Endodermal cell (in vitro differentiated cells): ENCODE data around the gene EFNA5. TPM values are rescaled to one million over a fixed set of nuclear protein-coding genes. Genes with fewer than 3 reads are reported as not detected.
A peak's percentile ranks its signal among the peaks of the same experiment; 100 is the strongest.

Experiments used
- DNase-seq: peaks from one replicate; pipeline ENCODE4 v3.0.0-alpha.2; 2017
- H3K27ac ChIP-seq: 2 replicates; pipeline ENCODE4 v1.5.1; 2013; ENCODE audit warnings: mild to moderate bottlenecking, low read depth, low read length, moderate library complexity
- H3K27me3 ChIP-seq: 2 replicates; pipeline ENCODE4 v1.6.1; 2013; ENCODE audit warnings: mild to moderate bottlenecking, low read length, moderate library complexity; ENCODE audit not compliant: insufficient read depth, control insufficient read depth, poor library complexity, severe bottlenecking
- H3K36me3 ChIP-seq: 2 replicates; pipeline ENCODE4 v1.7.0; 2013; ENCODE audit warnings: mild to moderate bottlenecking, low read length, moderate library complexity; ENCODE audit not compliant: control insufficient read depth, insufficient read depth
- H3K4me1 ChIP-seq: one replicate; pipeline ENCODE4 v1.7.0; 2013; ENCODE audit warnings: low read length; ENCODE audit not compliant: control insufficient read depth, insufficient read depth
- H3K4me3 ChIP-seq: 2 replicates; pipeline ENCODE4 v1.5.1; 2013; ENCODE audit warnings: mild to moderate bottlenecking, low read length, moderate library complexity
- H3K9ac ChIP-seq: 2 replicates; pipeline ENCODE4 v1.6.1; 2013; ENCODE audit warnings: mild to moderate bottlenecking, low read length, moderate library complexity; ENCODE audit not compliant: poor library complexity, severe bottlenecking; ENCODE audit errors: extremely low read depth
- H3K9me3 ChIP-seq: 2 replicates; pipeline ENCODE4 v1.6.1; 2013; ENCODE audit warnings: mild to moderate bottlenecking, low read length, moderate library complexity; ENCODE audit not compliant: control insufficient read depth
- H3K27ac Mint-ChIP-seq: 2 replicates; pipeline ENCODE4 v1.8.0; 2020; ENCODE audit warnings: mixed read lengths
- H3K27me3 Mint-ChIP-seq: 2 replicates; pipeline ENCODE4 v1.8.0; 2021; ENCODE audit warnings: mild to moderate bottlenecking, mixed read lengths; ENCODE audit not compliant: insufficient read depth
- H3K36me3 Mint-ChIP-seq: 2 replicates; pipeline ENCODE4 v1.8.0; 2020; ENCODE audit warnings: low read depth, mixed read lengths
- H3K4me1 Mint-ChIP-seq: 2 replicates; pipeline ENCODE4 v1.8.0; 2020; ENCODE audit warnings: mixed read lengths
- H3K4me3 Mint-ChIP-seq: 2 replicates; pipeline ENCODE4 v1.8.0; 2020; ENCODE audit warnings: mild to moderate bottlenecking, moderate library complexity, mixed read lengths
- H3K9me3 Mint-ChIP-seq: 2 replicates; pipeline ENCODE4 v1.8.0; 2020; ENCODE audit warnings: mild to moderate bottlenecking, mixed read lengths
- WGBS, 2 experiments: methylation state at CpG; one replicate each; pipeline versions ENCODE4 v1.1.5 to v1.1.7; 2013; ENCODE audit warnings: missing lambda C conversion rate in 2 of 2, mixed read lengths in 1 of 2; ENCODE audit not compliant: insufficient coverage in 1 of 2, insufficient read length in 1 of 2; 5-methylcytosine and 5-hydroxymethylcytosine counted together
- total RNA-seq, 2 donors: library from RNA; stranded (reverse); fragmentation: NEBNext Ultra II Directional in 1 of 2; extraction: Animal tissue kit (Norgen Biotek cat#: 25700) in 1 of 2; gene quantifications; 2 replicates in 1 of 2; 3 replicates in 1 of 2; pipeline ENCODE4 v1.2.1, GENCODE V29; 2021
- TF ChIP-seq, protein P1 (sequence below): fragments of 200-600 bp; sonication (generic); conservative IDR thresholded peaks from 2 replicates; pipeline ENCODE4 v1.5.0; 2021; ENCODE audit warnings: antibody characterized with exemption, mild to moderate bottlenecking

EFNA5 gene
- total RNA-seq, 2 donors from 2014 or later: 53.3 to 63.1 TPM

DNA sequence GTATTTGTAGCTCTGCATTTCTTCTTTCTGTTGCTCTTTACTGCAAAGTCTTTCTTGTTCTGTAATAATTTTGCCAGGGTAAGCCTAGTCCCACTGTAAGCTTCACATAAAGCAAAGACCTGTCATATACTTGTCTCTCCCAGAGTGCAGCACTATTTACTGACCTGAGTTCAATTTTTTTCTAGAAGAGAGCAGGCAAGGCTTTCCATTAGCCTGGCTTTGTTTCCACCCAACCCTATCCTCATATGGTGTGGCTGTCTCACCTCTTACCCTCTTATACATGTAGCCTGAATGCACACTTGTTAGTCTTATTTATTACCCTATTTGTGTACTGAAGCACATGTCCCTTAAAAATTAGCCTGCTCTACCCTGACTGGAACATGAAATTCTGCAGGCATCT, 170.4 kb downstream of the EFNA5 start:
- H3K36me3 ChIP-seq: peaks cover 11% of the 10 kb centered on the region
- no peak overlapping the region for H3K27ac ChIP-seq
- DNase-seq: no peak
- peaks cover 12% of the 10 kb centered on the region for H3K36me3 Mint-ChIP-seq
- no peaks in the 10 kb centered on the region for H3K4me1 ChIP-seq
- H3K4me1 Mint-ChIP-seq: peaks cover 37% of the 10 kb centered on the region
- TF ChIP-seq, protein P1, sequence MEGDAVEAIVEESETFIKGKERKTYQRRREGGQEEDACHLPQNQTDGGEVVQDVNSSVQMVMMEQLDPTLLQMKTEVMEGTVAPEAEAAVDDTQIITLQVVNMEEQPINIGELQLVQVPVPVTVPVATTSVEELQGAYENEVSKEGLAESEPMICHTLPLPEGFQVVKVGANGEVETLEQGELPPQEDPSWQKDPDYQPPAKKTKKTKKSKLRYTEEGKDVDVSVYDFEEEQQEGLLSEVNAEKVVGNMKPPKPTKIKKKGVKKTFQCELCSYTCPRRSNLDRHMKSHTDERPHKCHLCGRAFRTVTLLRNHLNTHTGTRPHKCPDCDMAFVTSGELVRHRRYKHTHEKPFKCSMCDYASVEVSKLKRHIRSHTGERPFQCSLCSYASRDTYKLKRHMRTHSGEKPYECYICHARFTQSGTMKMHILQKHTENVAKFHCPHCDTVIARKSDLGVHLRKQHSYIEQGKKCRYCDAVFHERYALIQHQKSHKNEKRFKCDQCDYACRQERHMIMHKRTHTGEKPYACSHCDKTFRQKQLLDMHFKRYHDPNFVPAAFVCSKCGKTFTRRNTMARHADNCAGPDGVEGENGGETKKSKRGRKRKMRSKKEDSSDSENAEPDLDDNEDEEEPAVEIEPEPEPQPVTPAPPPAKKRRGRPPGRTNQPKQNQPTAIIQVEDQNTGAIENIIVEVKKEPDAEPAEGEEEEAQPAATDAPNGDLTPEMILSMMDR: no peak
- peaks cover 6% of the 10 kb centered on the region for H3K9me3 ChIP-seq
- H3K4me3 Mint-ChIP-seq: no peak overlapping the region
- H3K4me3 ChIP-seq: no peak overlapping the region
- H3K27ac Mint-ChIP-seq: peak overlapping the region; percentile 35
- no peaks in the 10 kb centered on the region for H3K27me3 Mint-ChIP-seq
- no peaks in the 10 kb centered on the region for H3K27me3 ChIP-seq
- no peak overlapping the region for H3K9ac ChIP-seq
- H3K9me3 Mint-ChIP-seq: peaks cover 3% of the 10 kb centered on the region

DNA sequence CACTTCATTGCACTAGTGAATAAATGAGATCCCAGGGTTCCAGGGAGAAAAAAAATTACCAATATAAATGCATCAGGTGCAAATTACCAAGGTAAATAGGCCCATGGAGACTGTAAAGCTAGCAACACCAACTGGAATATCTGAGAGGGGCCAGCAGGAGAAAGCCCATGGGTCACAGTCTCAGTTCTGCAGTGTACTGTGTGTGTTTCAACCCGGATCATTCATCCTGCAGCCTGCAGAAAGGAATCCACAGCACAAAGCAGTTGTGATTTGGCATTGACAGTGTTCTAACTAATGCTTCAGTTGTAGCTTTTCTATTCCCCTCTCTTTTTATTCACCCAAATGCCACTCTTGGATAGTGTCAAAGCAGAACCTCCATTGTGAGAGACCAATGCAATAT, 171.0 kb downstream of the EFNA5 start:
- H3K4me3 Mint-ChIP-seq: no peak overlapping the region

DNA sequence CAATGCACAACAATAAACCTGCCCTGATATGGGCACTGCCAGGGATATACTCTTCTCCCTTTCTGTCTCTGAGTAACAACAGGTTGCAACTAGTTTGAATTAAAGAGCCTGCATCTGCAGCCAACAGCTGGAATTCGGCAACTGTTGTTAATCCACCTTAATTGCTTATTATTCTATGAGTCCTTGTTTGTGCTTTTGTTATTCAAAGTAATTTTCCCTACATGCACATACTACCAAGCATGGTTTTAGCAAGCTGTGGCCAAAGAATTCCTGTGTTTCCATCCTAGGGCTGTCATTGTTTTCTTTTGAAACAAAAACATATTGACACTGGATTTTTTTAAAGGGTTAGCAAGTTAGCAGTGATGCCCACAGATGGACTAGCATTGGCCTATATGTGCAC, 171.5 kb downstream of the EFNA5 start:
- H3K4me1 ChIP-seq: no peaks in the 10 kb centered on the region
- no peak overlapping the region for H3K27ac ChIP-seq
- H3K9me3 Mint-ChIP-seq: peaks cover 11% of the 10 kb centered on the region
- no peak overlapping the region for H3K27ac Mint-ChIP-seq
- no peaks in the 10 kb centered on the region for H3K27me3 ChIP-seq
- no peak overlapping the region for H3K4me3 ChIP-seq
- peaks cover 15% of the 10 kb centered on the region for H3K36me3 ChIP-seq
- no peak overlapping the region for H3K9ac ChIP-seq
- H3K4me1 Mint-ChIP-seq: peaks cover 35% of the 10 kb centered on the region
- H3K4me3 Mint-ChIP-seq: no peak overlapping the region
- WGBS, 2 experiments: 92% methylated on average over 1 of the region's 1 CpG; no CpG with 5 or more reads in 1 of the 2 experiments
- TF ChIP-seq, protein P1: no peak
- no peak for DNase-seq
- no peaks in the 10 kb centered on the region for H3K27me3 Mint-ChIP-seq
- peaks cover 22% of the 10 kb centered on the region for H3K36me3 Mint-ChIP-seq
- peaks cover 12% of the 10 kb centered on the region for H3K9me3 ChIP-seq

More for the DNA sequence above, 171.0 kb downstream of the EFNA5 start:
- Mint-ChIP-seq H3K9me3 (peaks cover 9% of the 10 kb centered on the region), H3K4me1 (peaks cover 35% of the 10 kb centered on the region), H3K27ac (peak overlapping the region; percentile 24), H3K36me3 (peaks cover 18% of the 10 kb centered on the region), H3K27me3 (no peaks in the 10 kb centered on the region)
- DNase-seq: no peak
- H3K4me3 ChIP-seq: no peak overlapping the region
- no peaks in the 10 kb centered on the region for H3K27me3 ChIP-seq
- TF ChIP-seq, protein P1: no peak
- H3K4me1 ChIP-seq: no peaks in the 10 kb centered on the region
- H3K9ac ChIP-seq: no peak overlapping the region
- H3K36me3 ChIP-seq: peaks cover 15% of the 10 kb centered on the region
- 70 to 80% methylated on average over 1 of the region's 1 CpG for WGBS, 2 experiments
- H3K27ac ChIP-seq: peak overlapping the region; percentile 16
- peaks cover 12% of the 10 kb centered on the region for H3K9me3 ChIP-seq
